HG02642 (cell line): ENCODE data around the gene ALPK1.
A peak's percentile ranks its signal among the peaks of the same experiment; 100 is the strongest.

Source experiments
- ATAC-seq: cut with Tn5 transposase; IDR thresholded peaks from one replicate; pipeline ENCODE4 v1.9.1; 2021; ENCODE audit warnings: mild to moderate bottlenecking; ENCODE audit not compliant: unreplicated experiment, poor library complexity

ALPK1 gene

GRCh38 chr4:112361181-112361791 lies 64.1 kb downstream of the ALPK1 start:
- ATAC-seq, result peak; percentile 80

- no peak for ATAC-seq
These were observed 73.3 kb downstream of the ALPK1 start for GRCh38 chr4:112370466-112370865.

- ATAC-seq, result no peak
These were observed 74.2 kb downstream of the ALPK1 start for GRCh38 chr4:112371361-112371760.

GRCh38 chr4:112374850-112375249 lies 77.7 kb downstream of the ALPK1 start:
- no peak for ATAC-seq

- peak; percentile 49 for ATAC-seq
These were observed 80.0 kb downstream of the ALPK1 start for GRCh38 chr4:112377171-112377570.

- ATAC-seq, result no peak
These were observed 80.5 kb downstream of the ALPK1 start for GRCh38 chr4:112377594-112378242.

GRCh38 chr4:112378243-112378620 lies 81.1 kb downstream of the ALPK1 start:
- ATAC-seq, result no peak

- ATAC-seq, result no peak
These were observed 81.7 kb downstream of the ALPK1 start for GRCh38 chr4:112378858-112379257.

- ATAC-seq, result no peak
These were observed 82.1 kb downstream of the ALPK1 start for GRCh38 chr4:112379306-112379705.

GRCh38 chr4:112381996-112382692 lies 85.0 kb downstream of the ALPK1 start:
- ATAC-seq, result no peak

- ATAC-seq, result no peak
These were observed 88.9 kb downstream of the ALPK1 start for GRCh38 chr4:112386071-112386470.

- no peak for ATAC-seq
These were observed 104.9 kb downstream of the ALPK1 start for GRCh38 chr4:112402098-112402497.

- no peak for ATAC-seq
These were observed 106.2 kb downstream of the ALPK1 start for GRCh38 chr4:112403101-112403945.

GRCh38 chr4:112410364-112410763 lies 113.2 kb downstream of the ALPK1 start:
- ATAC-seq, result no peak

GRCh38 chr4:112410804-112411203 lies 113.6 kb downstream of the ALPK1 start:
- ATAC-seq, result no peak

GRCh38 chr4:112411781-112412550 lies 114.8 kb downstream of the ALPK1 start:
- ATAC-seq, result no peak

GRCh38 chr4:112416464-112416863 lies 119.3 kb downstream of the ALPK1 start:
- ATAC-seq, result no peak

GRCh38 chr4:112418092-112418491 lies 120.9 kb downstream of the ALPK1 start:
- ATAC-seq, result no peak

- no peak for ATAC-seq
These were observed 124.7 kb downstream of the ALPK1 start for GRCh38 chr4:112421911-112422310.

GRCh38 chr4:112422644-112423043 lies 125.5 kb downstream of the ALPK1 start:
- no peak for ATAC-seq
